AG10803 (cell line): Measurements from ENCODE around the gene ACBD3.
A peak's percentile ranks its signal among the peaks of the same experiment; 100 is the strongest.

Experiments
- DNase-seq: peaks from one replicate; pipeline ENCODE4 v3.0.0; 2010; ENCODE audit warnings: low read depth
- H3K4me3 ChIP-seq: 2 replicates; pipeline ENCODE4 v1.5.1; 2011; ENCODE audit warnings: mild to moderate bottlenecking, low read length, control low read depth
- CTCF ChIP-seq: conservative IDR thresholded peaks from 2 replicates; pipeline ENCODE4 v1.5.1; 2011; ENCODE audit warnings: mild to moderate bottlenecking, low read length, control low read depth, inconsistent platforms

ACBD3 gene

GRCh38 chr1:226158983-226159382, 27.6 kb downstream of the ACBD3 start:
- TF ChIP-seq CTCF, result no peak
- no peak for DNase-seq
- no peak overlapping the region for H3K4me3 ChIP-seq

- no peak for TF ChIP-seq CTCF
- no peak for DNase-seq
- no peak overlapping the region for H3K4me3 ChIP-seq
Measured at GRCh38 chr1:226158457-226158856, 28.1 kb downstream of the ACBD3 start.

- no peak for TF ChIP-seq CTCF
- no peak for DNase-seq
- no peak overlapping the region for H3K4me3 ChIP-seq
Measured at GRCh38 chr1:226157761-226158316, 28.7 kb downstream of the ACBD3 start.

- H3K4me3 ChIP-seq, result no peak overlapping the region
- DNase-seq, result no peak
- TF ChIP-seq CTCF, result no peak
Measured at GRCh38 chr1:226154593-226154992, 31.9 kb downstream of the ACBD3 start.

GRCh38 chr1:226149806-226150205, 36.7 kb downstream of the ACBD3 start:
- DNase-seq, result peak; percentile 44
- H3K4me3 ChIP-seq, result no peak overlapping the region
- peak; percentile 15; the same call in 1 of the 2 replicates for TF ChIP-seq CTCF

GRCh38 chr1:226148121-226148648, 38.4 kb downstream of the ACBD3 start:
- H3K4me3 ChIP-seq, result no peak overlapping the region
- no peak for DNase-seq
- no peak for TF ChIP-seq CTCF

GRCh38 chr1:226144045-226144444, 42.5 kb downstream of the ACBD3 start:
- TF ChIP-seq CTCF, result no peak
- no peak overlapping the region for H3K4me3 ChIP-seq
- no peak for DNase-seq
